Endodermal cell (in vitro differentiated cells): ENCODE measurements around the gene MLANA. TPM values are rescaled to one million over a fixed set of nuclear protein-coding genes. Genes with fewer than 3 reads are reported as not detected.

ENCODE experiments used
- DNase-seq: peaks from one replicate; pipeline ENCODE4 v3.0.0-alpha.2; 2017
- H3K27ac ChIP-seq: 2 replicates; pipeline ENCODE4 v1.5.1; 2013; ENCODE audit warnings: mild to moderate bottlenecking, low read depth, low read length, moderate library complexity
- H3K27me3 ChIP-seq: 2 replicates; pipeline ENCODE4 v1.6.1; 2013; ENCODE audit warnings: mild to moderate bottlenecking, low read length, moderate library complexity; ENCODE audit not compliant: insufficient read depth, control insufficient read depth, poor library complexity, severe bottlenecking
- H3K36me3 ChIP-seq: 2 replicates; pipeline ENCODE4 v1.7.0; 2013; ENCODE audit warnings: mild to moderate bottlenecking, low read length, moderate library complexity; ENCODE audit not compliant: control insufficient read depth, insufficient read depth
- H3K4me1 ChIP-seq: one replicate; pipeline ENCODE4 v1.7.0; 2013; ENCODE audit warnings: low read length; ENCODE audit not compliant: control insufficient read depth, insufficient read depth
- H3K4me3 ChIP-seq: 2 replicates; pipeline ENCODE4 v1.5.1; 2013; ENCODE audit warnings: mild to moderate bottlenecking, low read length, moderate library complexity
- H3K9ac ChIP-seq: 2 replicates; pipeline ENCODE4 v1.6.1; 2013; ENCODE audit warnings: mild to moderate bottlenecking, low read length, moderate library complexity; ENCODE audit not compliant: poor library complexity, severe bottlenecking; ENCODE audit errors: extremely low read depth
- H3K9me3 ChIP-seq: 2 replicates; pipeline ENCODE4 v1.6.1; 2013; ENCODE audit warnings: mild to moderate bottlenecking, low read length, moderate library complexity; ENCODE audit not compliant: control insufficient read depth
- H3K27ac Mint-ChIP-seq: 2 replicates; pipeline ENCODE4 v1.8.0; 2020; ENCODE audit warnings: mixed read lengths
- H3K27me3 Mint-ChIP-seq: 2 replicates; pipeline ENCODE4 v1.8.0; 2021; ENCODE audit warnings: mild to moderate bottlenecking, mixed read lengths; ENCODE audit not compliant: insufficient read depth
- H3K36me3 Mint-ChIP-seq: 2 replicates; pipeline ENCODE4 v1.8.0; 2020; ENCODE audit warnings: low read depth, mixed read lengths
- H3K4me1 Mint-ChIP-seq: 2 replicates; pipeline ENCODE4 v1.8.0; 2020; ENCODE audit warnings: mixed read lengths
- H3K4me3 Mint-ChIP-seq: 2 replicates; pipeline ENCODE4 v1.8.0; 2020; ENCODE audit warnings: mild to moderate bottlenecking, moderate library complexity, mixed read lengths
- H3K9me3 Mint-ChIP-seq: 2 replicates; pipeline ENCODE4 v1.8.0; 2020; ENCODE audit warnings: mild to moderate bottlenecking, mixed read lengths
- CTCF ChIP-seq: fragments of 200-600 bp; sonication (generic); conservative IDR thresholded peaks from 2 replicates; pipeline ENCODE4 v1.5.0; 2021; ENCODE audit warnings: antibody characterized with exemption, mild to moderate bottlenecking
- WGBS, 2 experiments: methylation state at CpG; one replicate each; pipeline versions ENCODE4 v1.1.5 to v1.1.7; 2013; ENCODE audit warnings: missing lambda C conversion rate in 2 of 2, mixed read lengths in 1 of 2; ENCODE audit not compliant: insufficient coverage in 1 of 2, insufficient read length in 1 of 2; 5-methylcytosine and 5-hydroxymethylcytosine counted together
- total RNA-seq, 2 donors: library from RNA; stranded (reverse); fragmentation: NEBNext Ultra II Directional in 1 of 2; extraction: Animal tissue kit (Norgen Biotek cat#: 25700) in 1 of 2; gene quantifications; 2 replicates in 1 of 2; 3 replicates in 1 of 2; pipeline ENCODE4 v1.2.1, GENCODE V29; 2021

The MLANA gene
- total RNA-seq, 2 donors from 2014 or later = not detected

- no peaks in the 10 kb centered on the region for H3K36me3 ChIP-seq
- H3K4me1 Mint-ChIP-seq = peaks cover 31% of the 10 kb centered on the region
- H3K27me3 ChIP-seq = no peaks in the 10 kb centered on the region
- no peaks in the 10 kb centered on the region for H3K27me3 Mint-ChIP-seq
- H3K9me3 ChIP-seq = no peaks in the 10 kb centered on the region
- H3K9me3 Mint-ChIP-seq = peaks cover 6% of the 10 kb centered on the region
- H3K27ac Mint-ChIP-seq = no peak overlapping the region
- peaks cover 1% of the 10 kb centered on the region for H3K36me3 Mint-ChIP-seq
- peaks cover 18% of the 10 kb centered on the region for H3K4me1 ChIP-seq
- H3K27ac ChIP-seq = no peak overlapping the region
- H3K4me3 ChIP-seq = peak overlapping the region; percentile 1
- H3K9ac ChIP-seq = no peak overlapping the region
- 80 to 94% methylated on average over 2 to 7 of the region's 8 CpGs for WGBS, 2 experiments
- no peak for TF ChIP-seq CTCF
- no peak for DNase-seq
- no peak overlapping the region for H3K4me3 Mint-ChIP-seq
Observed at GRCh38 chr9:5843794-5844471, 46.8 kb upstream of the MLANA start.

DNA sequence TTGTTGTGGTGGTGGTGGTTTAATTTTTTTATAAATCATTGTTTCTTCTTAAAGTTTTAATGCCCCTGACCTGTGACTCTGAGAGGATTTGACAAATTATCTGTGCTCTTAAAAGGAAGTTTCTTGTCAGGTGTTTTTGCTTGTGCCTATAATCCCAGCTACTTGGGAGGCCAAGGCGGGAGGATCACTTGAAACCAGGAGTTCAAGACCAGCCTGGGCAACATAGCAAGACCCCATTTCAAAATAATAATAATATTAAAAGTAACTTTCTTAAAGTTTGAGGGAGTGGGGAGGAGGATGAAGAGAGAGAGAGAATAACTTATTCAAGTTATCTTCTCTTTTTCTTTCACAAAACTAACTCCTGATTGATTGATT, 45.5 kb upstream of the MLANA start:
- Histone ChIP-seq H3K4me3 (no peak overlapping the region), H3K27me3 (no peaks in the 10 kb centered on the region), H3K4me1 (peaks cover 13% of the 10 kb centered on the region), H3K9ac (no peak overlapping the region), H3K36me3 (no peaks in the 10 kb centered on the region), H3K27ac (no peak overlapping the region), H3K9me3 (no peaks in the 10 kb centered on the region)
- H3K4me1 Mint-ChIP-seq = peaks cover 24% of the 10 kb centered on the region
- H3K4me3 Mint-ChIP-seq = no peak overlapping the region
- peaks cover 6% of the 10 kb centered on the region for H3K9me3 Mint-ChIP-seq
- 89% methylated on average over 1 of the region's 1 CpG; no CpG with 5 or more reads in 1 of the 2 experiments for WGBS, 2 experiments
- DNase-seq = no peak
- peaks cover 1% of the 10 kb centered on the region for H3K36me3 Mint-ChIP-seq
- no peak overlapping the region for H3K27ac Mint-ChIP-seq
- H3K27me3 Mint-ChIP-seq = no peaks in the 10 kb centered on the region
- no peak for TF ChIP-seq CTCF

- peaks cover 13% of the 10 kb centered on the region for H3K4me1 ChIP-seq
- Mint-ChIP-seq H3K27me3 (no peaks in the 10 kb centered on the region), H3K27ac (no peak overlapping the region), H3K4me1 (peaks cover 24% of the 10 kb centered on the region), H3K4me3 (no peak overlapping the region), H3K36me3 (peaks cover 1% of the 10 kb centered on the region), H3K9me3 (peaks cover 6% of the 10 kb centered on the region)
- no peak overlapping the region for H3K27ac ChIP-seq
- 91 to 100% methylated on average over 1 of the region's 1 CpG for WGBS, 2 experiments
- no peaks in the 10 kb centered on the region for H3K9me3 ChIP-seq
- H3K27me3 ChIP-seq = no peaks in the 10 kb centered on the region
- TF ChIP-seq CTCF = no peak
- H3K4me3 ChIP-seq = no peak overlapping the region
- no peaks in the 10 kb centered on the region for H3K36me3 ChIP-seq
- DNase-seq = no peak
- no peak overlapping the region for H3K9ac ChIP-seq
Observed at GRCh38 chr9:5846096-5846495, 44.6 kb upstream of the MLANA start.
